DMS114 treated with DMSO at 0.1 percent for 48 hours (cell line): ENCODE results near the gene FMN1.
"Not testable (repeated sequence)": the region's sequence is repeated elsewhere in the genome, so short reads cannot be mapped to it uniquely, and the experiment has no call there.

Source experiments
- DNase-seq: peaks from one replicate; lab custom pipeline; 2025; ENCODE audit not compliant: unreplicated experiment; lab: John Stamatoyannopoulos, UW

The FMN1 gene

DNA sequence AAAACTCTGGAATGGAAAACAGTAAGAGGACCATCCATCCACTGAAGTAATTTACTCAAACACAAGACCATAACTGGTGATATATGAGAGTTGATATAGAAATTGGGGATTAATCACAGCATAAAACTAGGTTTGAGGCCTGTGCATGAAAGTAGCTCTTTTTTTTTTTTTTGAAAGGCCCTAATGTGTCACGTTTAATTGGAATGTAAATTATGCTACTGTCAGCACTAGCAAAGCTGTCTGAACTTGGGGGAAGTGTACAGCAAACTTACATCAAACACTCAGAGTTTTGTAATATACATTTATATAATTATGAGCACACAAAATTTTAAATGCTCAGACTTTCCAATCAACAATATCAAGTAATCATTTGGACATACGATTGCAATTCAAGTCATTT is 322.6 kb downstream of the FMN1 start:
- no peak for DNase-seq

DNA sequence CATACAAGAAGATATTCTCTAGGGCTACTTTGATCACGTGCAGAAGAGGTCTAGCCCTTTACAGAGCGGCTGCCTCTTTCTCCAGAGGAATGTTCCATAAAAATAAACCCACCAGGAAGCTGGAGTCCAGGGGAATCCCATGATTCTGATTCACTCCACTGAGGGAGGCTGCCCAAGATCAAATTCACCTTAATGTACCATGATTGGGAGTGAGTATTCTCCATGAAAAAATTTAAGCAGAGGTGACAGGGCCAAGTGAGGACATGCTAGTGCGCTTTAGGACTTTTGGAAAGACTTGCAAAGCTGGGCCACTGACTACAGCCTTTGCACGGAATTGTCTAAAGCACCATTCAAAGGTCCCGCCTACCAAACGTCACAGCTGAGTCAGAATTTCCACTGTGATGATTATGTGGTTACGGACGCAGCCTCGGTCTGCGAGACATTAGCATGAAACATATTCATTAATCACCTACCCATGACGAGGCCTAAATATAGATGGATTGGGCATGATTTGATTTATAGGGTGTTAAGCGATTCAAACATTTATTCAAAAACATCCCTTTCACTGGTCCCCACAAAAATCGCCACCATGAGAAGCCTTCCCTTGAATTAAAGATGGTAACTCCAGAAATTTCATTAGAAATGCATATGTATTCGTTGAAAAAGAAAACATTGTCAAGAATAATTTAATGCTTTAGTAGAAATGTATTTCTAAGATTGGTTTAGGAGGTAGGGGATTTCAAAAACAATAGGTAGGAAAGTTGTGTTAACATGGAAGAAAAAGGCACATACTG is 324.1 kb downstream of the FMN1 start:
- no peak for DNase-seq

DNA sequence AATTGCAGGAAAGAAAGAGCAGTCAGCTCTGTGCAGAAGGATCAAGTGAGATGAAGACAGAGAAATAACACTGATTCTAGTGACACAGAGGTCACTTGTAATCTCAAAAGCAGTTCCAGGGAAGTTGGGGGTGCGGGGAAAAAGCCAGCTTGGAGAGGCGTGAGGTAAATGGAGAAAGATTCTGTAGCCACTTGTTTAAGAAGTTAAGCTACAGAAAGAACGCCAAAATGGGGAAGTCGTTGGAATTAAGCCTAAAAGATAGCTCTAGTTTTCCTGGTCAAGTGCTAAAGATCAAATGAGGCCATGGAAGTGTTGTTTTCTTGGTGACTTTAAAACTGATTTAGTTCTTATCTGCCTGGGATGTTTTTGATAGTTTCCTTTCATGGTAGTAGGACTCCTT is 324.7 kb downstream of the FMN1 start:
- DNase-seq: no peak

DNA sequence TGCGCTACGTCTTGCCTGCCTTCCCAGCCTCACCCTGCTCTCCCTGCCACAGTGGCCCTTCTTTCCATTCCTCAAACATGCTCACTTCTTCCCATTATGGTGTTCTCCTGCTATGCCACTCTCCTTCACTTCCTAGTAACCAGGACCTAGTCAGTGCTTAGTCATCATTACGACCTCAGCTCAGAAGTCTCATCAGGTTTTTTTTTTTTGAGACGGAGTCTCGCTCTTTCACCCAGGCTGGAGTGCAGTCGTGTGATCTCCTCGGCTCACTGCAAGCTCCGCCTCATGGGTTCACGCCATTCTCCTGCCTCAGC is 327.2 kb downstream of the FMN1 start:
- DNase-seq: no peak

DNA sequence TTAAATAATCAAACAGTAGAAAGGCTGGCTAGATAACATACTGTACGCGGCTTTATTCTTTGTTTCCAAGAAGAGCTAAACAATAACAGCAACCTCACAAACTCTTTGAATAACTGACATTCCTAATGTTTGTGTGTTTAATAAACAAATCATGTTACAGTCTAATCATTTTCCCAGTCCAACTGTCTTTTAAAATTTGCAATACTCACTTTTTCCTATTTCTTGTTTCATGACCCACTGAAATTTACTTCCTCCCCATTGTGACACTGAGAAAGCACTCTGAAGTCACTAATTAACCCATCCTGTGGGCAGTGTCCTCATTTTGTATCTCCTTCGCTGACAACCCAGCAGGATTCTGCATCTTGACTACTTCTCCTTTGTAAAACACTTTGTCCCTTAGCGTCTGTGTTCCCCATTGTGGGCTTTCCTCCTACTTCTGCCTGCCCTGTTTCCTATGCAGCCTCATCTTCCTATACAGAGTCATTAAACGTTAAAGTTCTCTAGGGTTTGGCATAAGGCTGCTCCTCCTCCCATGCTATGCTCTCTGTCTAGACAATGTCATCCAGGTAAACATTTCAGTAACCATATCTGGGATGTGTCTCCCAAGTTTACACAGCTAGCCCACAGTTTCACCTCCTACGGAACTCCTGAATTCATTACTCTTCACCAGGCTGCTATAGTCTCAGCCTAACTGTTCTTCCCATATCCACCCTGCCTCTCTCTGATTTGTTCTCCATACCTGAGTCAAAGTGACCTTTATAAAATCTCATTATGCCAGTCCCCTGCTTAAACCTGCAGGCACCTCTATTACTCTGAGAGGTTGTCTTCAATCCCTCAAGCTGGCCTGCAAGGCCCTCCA is 327.8 kb downstream of the FMN1 start:
- DNase-seq: no peak

DNA sequence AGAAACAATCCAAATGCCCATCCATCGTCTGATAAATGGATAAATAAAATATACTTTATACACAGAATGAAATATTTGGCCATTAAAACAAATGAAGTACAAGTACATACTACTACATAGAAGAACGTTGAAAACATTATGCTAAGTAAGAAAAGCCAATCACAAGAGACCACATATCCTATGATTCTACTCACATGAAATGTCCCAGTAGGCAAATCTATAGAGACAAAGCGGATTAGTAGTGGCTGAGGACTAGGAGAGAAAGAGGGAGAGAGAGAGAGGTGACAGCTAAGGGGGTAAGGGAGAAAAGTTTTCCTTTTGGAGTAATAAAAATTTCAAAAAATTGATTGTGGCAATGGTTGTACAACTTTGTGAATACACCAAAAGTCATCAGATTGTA is 329.7 kb downstream of the FMN1 start:
- DNase-seq: no peak

DNA sequence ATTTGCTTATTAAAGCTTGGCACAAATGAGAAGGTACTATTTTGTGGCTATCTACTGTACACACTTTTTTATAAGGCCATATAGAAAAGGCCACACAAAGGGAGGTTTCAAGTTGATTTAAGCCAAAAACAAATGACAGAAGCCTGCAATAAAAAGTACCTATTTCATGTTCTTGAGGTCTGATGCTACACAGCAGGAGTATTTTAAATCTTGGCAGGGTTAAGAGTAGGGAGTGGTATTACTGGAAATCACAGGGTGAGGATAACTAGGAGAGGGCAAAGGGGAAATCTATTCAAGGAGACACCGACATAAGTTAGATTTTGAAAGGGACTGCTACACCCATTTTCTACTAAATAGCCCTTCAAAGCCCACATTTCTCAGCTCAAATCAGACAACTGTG is 330.5 kb downstream of the FMN1 start:
- DNase-seq: no peak

DNA sequence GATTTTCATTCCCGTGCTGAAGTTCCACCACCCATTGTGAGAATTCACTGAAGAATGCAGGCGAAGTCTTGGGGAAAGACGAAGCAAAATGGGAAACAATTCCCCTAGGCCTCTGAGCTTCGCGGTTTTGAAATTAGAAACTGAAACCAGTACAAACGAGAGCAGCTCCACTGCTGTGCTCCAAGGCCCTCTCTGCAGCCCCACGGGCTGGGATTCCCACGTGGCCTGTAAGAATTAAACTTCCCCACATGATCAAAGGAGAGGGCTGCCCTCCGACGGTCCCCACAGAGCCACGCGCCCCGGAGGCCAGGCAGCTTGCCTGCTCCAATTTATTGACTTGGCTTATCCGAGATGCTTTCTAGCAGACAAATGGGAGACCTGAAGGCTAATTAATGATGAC is 332.8 kb downstream of the FMN1 start:
- DNase-seq: no peak

DNA sequence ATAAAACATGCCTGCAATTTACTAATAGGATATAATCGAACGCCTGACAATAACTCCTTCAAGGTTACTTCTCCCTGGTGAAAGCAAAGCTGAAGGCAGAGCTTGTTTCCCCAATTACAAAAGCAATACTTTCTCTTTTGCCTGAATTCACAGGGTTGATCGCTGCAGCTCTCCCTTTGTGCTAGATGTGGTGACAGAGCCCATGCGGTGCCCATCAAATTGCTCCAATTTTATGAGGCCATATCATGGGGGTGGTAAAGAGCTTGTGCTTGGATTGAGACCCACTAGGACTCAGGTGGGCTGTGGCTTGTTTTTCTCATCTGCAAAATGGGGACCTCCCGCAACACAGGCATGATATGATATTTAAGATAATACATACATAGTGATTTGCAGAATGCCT is 333.3 kb downstream of the FMN1 start:
- DNase-seq: no peak

DNA sequence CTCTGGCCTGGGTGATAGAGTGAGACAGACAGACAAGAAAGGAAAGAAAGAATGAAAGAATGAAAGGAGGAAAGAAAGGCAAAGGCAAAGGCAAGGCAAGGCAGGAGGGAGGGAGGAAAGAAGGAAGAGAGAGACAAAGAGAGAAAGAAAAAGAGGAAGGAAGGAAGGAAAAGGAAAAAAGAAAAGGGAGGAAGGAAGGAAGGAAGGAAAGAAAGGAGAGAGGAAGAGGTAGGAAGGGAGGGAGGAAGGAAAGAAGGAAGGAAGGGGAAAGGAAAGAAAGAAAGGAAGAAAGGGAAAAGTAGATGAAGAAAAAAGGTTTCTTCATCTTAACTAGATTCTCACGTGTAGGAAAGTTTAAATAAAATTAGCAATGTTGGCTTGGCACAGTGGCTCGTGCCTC is 334.5 kb downstream of the FMN1 start:
- DNase-seq: no peak

DNA sequence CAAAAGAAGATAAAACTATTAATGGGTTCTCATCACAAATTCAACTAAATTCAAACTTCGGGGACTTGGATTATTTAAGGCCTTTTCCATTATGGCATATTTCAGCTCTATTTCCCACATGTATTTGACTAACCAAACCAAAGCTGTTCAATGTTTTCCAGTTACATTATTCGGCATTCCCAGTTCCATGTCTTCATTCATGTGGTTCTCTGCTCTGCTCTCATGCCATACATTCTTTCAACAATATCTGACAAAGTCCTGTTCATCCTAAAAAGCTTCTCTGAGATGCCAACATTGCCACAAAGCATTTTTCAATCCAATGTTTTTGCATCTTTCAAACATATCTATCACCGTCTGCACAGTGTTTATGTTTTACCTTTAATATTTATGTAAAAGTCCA is 335.3 kb downstream of the FMN1 start:
- DNase-seq: no peak

DNA sequence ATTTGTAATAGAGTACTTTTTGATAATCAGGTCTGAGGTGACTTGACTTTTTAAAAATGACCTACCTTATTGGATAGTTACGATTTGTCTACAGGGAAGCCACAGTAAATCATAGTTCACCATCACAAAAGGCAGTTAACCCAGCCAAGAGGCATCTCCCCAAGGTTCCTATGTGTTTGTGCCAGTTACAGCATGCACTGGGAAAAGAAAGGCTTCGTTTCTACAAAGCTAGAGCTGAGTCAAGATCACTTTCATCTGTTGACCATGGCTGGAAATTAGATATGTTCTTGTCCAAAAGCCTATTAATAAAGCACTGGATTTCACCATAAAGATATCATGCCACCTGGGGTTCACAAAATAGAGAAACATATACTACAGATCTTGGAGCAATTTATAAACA is 336.8 kb downstream of the FMN1 start:
- DNase-seq: no peak

DNA sequence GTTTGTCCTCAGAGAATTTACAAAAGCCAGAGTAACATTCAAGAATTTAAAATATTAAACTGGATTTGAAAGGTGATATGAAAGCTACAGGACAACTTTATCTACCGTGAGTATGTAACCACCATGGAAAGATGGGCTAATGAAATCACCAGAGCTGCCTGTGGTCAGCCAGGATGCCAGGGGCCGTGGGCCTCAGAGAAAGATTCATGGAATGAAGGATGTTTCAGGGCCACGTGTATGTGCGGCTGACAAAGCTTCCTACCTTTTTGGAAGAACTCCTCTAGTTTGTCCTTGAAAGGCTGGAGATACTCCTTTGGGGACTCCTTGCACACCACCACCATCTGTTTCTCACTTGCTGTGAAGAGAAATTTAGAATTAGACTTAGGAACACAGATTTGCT is 337.8 kb downstream of the FMN1 start:
- no peak for DNase-seq

DNA sequence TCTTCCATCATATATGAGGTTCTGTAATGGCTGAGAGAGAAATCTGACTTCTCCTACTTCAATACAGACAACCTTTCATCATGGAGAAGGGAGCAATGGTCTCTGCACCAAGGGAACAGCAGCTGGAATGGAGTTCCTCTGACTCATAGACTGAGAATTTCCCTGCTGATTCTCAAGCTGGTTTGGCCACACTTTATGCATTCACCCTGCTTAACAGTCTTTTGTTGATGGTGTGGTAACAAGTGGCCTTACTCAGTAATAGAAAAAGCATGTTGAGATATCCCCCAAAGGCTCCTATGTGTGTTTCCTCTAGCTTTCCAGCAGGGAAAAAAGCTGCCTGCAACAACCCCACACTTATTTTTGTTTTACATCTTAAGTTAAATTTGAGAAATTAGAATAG is 338.6 kb downstream of the FMN1 start:
- DNase-seq: no peak

DNA sequence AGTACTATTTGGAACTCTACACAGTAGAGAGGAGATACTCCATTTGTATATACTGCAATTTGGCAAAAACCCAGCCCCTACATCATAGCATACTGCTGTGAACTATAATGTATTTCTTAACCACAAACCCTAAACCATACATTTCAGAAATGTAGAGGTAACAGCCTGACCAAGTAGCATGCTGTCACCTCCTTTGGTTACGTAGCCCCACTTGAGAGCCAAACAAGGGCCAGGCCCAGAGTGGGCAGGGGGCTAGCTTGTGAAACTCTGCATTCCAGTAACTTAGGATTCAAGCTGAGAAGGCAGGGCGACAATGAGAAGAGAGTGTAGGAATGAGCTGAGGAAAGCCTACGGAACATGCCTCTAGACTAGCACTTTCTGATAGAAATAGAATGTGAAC is 340.9 kb downstream of the FMN1 start:
- DNase-seq: no peak

DNA sequence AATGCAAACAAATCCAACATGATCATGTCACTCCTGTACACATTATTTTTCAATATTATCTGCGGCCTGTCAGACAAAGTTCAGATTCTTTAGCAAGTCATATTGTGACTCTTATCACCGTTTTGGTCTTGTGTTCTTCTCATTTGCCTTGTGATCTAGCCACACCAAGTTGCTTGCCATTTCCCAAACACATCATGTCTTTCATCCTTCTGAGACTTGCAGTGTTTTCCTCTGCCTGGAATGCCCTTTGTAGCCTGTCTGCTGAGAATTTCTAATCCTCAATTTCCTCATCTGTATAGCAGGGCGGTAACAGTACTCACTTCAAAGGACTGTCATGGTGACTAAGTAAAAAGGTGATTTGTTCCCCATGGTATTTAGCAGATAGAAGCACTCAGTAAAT is 341.7 kb downstream of the FMN1 start:
- no peak for DNase-seq

DNA sequence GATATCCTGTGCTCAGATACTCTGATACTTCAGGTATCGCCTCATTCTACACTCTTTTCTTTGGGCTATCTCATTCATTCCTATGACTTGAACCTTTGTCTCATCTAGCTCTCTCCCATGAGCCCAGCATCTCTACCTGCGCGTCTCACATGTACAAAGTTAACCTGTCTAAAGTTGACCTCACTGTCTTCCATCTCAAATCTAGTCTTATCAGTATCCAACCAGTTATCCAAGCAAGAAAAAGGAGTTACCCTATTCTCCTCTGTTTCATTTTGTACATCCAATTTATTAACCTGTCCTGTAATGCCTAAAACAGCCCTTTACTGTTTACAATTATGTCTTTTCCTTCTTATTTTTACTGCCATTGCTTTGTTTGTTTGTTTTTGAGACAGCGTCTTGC is 342.5 kb downstream of the FMN1 start:
- no peak for DNase-seq

DNA sequence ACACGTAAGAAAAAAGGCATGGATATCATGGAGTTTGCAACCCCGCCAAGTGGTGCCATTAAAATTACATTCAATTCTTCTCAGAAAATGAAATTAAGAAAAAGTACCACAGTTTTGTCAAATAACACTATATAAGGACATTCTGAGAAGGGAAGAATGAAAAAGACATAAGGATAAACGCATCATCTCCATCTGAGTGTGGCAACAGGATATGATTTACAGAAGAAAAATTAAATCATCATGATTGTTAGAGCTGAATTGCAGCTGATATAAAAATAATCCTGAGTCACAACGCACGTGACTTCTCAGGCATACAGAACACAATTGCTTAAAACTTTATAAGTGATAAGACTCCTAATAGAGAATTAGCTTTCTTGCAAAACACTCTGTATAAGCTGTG is 342.9 kb downstream of the FMN1 start:
- DNase-seq: no peak

DNA sequence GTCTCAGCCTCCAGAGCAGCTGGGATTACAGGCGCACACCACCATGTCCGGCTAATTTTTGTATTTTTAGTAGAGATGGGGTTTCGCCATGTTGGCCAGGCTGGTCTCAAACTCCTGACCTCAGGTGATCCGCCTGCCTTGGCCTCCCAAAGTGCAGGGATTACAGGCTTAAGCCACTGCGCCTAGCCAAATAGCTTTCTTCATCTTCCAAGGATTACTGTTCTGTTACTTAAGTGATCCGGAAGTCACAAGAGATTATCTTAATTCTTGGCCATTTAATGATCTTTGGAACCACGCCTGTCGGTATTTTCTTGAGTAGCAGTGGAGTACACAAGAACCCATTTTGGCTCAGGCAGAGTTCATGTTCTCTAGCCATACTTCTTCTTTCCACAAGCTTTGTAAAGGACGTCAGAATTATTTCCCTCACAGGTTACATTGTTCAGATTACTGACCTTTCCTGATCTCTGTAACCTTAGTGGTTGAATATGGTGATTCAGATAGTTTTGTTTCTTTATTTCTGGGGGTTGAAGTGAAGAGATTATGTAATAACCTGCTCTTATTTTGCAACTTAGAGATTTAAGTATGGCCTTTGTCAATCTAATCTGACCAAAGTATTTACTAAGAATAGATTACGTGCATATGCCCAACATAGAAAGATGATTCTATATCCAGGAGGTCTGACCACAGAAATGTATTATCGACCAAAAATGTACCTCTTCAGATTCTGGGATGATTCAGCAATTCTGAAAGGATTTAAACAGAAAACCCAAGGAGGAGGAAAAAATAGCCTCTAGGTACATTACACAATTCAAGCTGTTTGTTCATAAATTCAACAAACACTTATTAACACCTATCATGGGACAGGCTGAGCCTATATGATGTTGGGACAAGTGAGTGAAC is 344.5 kb downstream of the FMN1 start:
- DNase-seq: no peak

DNA sequence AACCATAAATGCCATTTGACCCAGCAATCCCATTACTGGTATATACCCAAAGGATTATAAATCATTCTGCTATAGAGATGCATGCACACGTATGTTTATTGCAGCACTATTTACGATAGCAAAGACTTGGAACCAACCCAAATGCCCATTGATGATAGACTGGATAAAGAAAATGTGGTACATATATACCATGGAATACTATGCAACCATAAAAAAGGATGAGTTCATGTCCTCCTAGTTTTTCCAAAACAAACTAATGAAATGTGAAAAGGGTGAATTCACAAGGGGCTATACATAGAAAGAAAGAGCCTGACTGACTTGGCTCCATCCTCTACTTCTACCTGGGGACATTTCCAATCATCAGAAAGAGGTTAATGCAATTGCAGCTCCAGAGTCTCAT is 347.8 kb downstream of the FMN1 start:
- DNase-seq: not testable (repeated sequence)

DNA sequence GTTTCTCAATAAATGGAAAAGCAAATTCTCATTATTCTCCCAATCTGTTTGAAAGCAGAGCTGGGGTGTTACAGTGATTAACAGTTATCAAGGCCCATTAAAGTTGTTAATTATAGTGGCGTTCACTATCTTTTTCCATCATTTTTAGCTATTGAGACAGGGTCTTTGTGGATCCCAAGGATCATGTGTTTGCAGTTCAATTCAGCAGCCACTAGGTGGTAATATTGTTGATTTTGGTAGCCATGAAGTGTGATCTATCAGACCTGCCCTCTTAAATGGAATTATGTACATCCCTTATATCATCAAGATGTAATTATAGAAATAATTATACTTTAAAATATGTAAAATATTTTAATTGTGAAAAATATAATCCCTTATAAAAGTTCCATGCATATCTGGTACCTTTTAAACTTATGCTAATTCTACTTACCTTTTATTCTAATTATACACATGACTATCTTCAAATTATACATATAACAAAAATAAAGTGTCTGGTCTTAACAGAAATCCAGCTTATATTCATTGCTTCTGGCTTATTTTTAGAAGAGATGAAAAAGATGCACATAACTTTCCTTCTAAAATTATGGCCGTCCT is 350.3 kb downstream of the FMN1 start:
- DNase-seq: peak; percentile 28
